HuH-7 (cell line): ENCODE results near the gene HEMGN.
"Not testable (repeated sequence)": the region's sequence is repeated elsewhere in the genome, so short reads cannot be mapped to it uniquely, and the experiment has no call there.

ENCODE experiments used
- DNase-seq: peaks from one replicate; pipeline ENCODE4 v3.0.0; 2011; ENCODE audit warnings: low spot score

HEMGN gene

GRCh38 chr9:97963232-97963631 is 25.3 kb upstream of the HEMGN start:
- no peak for DNase-seq

GRCh38 chr9:97962575-97962974 is 24.6 kb upstream of the HEMGN start:
- DNase-seq, result no peak

GRCh38 chr9:97962136-97962535 is 24.2 kb upstream of the HEMGN start:
- DNase-seq, result no peak

GRCh38 chr9:97961361-97961760 is 23.4 kb upstream of the HEMGN start:
- DNase-seq, result no peak

GRCh38 chr9:97960678-97961328 is 22.8 kb upstream of the HEMGN start:
- DNase-seq, result not testable (repeated sequence)

GRCh38 chr9:97959585-97959984 is 21.6 kb upstream of the HEMGN start:
- no peak for DNase-seq

GRCh38 chr9:97958812-97959511 is 21.0 kb upstream of the HEMGN start:
- no peak for DNase-seq

- DNase-seq, result no peak
Observed at GRCh38 chr9:97956331-97956730, 18.4 kb upstream of the HEMGN start.

GRCh38 chr9:97954550-97954989 is 16.6 kb upstream of the HEMGN start:
- peak; percentile 55 for DNase-seq

- not testable (repeated sequence) for DNase-seq
Observed at GRCh38 chr9:97950873-97951272, 12.9 kb upstream of the HEMGN start.

- DNase-seq, result not testable (repeated sequence)
Observed at GRCh38 chr9:97947094-97947493, 9.1 kb upstream of the HEMGN start.

GRCh38 chr9:97945470-97945869 is 7.5 kb upstream of the HEMGN start:
- not testable (repeated sequence) for DNase-seq

- no peak for DNase-seq
Observed at GRCh38 chr9:97944612-97945011, 6.6 kb upstream of the HEMGN start.

- no peak for DNase-seq
Observed at GRCh38 chr9:97943308-97943855, 5.4 kb upstream of the HEMGN start.

GRCh38 chr9:97941323-97941722 is 3.4 kb upstream of the HEMGN start:
- no peak for DNase-seq

GRCh38 chr9:97940741-97941140 is 2.8 kb upstream of the HEMGN start:
- no peak for DNase-seq

- DNase-seq, result no peak
Observed at GRCh38 chr9:97940233-97940632, 2.3 kb upstream of the HEMGN start.

- DNase-seq, result no peak
Observed at GRCh38 chr9:97936998-97937397, 974 bp downstream of the HEMGN start.

- no peak for DNase-seq
Observed at GRCh38 chr9:97935276-97935675, 2.7 kb downstream of the HEMGN start.

- DNase-seq, result no peak
Observed at GRCh38 chr9:97934321-97935115, 3.5 kb downstream of the HEMGN start.

GRCh38 chr9:97933297-97933998 is 4.5 kb downstream of the HEMGN start:
- no peak for DNase-seq

GRCh38 chr9:97930972-97931371 is 7.0 kb downstream of the HEMGN start:
- DNase-seq, result no peak
